DMS114 treated with DMSO at 0.1 percent for 48 hours (cell line): ENCODE data around the gene INAFM2.

Experiments
- DNase-seq: peaks from one replicate; lab custom pipeline; 2025; ENCODE audit not compliant: unreplicated experiment; lab: John Stamatoyannopoulos, UW

Gene INAFM2

GRCh38 chr15:40305281-40305680 lies 18.2 kb upstream of the INAFM2 start:
- no peak for DNase-seq

DNA sequence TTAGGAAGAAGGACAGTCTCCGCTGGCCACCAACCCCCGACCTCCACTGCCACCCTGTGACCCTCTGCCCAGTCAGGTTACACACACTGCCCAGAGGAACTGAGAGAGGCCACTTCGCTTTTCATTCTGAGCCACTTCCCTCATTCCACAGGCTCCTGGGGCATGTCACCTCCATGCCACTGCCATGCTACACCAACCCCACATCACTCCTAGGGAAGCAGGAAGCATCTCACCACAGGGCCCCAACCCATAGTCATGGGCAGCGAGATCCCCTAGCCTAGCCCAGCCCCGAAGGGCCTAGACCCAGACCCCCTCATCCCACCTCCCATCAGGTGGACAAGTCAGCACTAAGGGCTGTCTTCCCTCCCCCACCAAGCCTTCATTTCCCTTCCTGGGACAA lies 17.1 kb upstream of the INAFM2 start:
- DNase-seq: no peak

GRCh38 chr15:40306908-40307307 lies 16.6 kb upstream of the INAFM2 start:
- DNase-seq: no peak

DNA sequence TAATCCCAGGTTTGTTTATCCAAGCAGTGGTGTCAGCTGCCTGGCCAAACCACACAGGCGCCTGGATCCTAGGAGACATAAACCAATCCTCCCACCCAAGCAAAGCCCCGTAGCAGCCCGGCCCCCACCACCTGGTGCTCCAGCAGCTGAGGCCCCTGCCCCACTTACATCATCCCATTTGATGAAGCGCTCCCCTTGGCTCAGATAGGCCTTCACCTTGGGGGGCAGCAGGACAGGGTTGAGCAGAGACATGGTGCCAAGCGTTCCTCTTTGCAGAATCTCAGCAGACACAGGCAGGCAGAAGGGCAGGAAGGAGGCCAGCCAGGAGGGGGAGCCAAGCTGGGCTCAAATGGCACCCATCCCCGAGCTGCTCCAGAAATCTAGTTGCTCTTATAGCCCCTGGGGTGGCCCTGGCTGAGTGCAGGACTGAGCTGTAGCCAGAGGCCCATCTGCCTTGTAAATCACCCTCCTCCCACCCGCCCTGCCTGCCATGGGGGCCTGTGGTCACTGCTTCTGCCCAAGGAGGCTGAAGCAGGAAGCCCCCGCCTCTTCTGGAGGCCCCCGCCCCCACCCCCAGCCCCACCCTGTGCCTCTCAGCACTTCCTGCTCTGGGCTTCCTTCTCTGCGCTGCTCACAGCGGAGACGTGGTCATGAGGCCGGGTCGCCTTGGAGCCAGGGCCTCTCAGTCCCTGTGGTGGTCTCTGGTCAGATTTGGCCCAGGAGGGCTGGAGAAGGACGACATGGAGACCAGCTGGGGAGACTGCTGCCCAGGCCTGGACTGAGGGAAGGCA lies 15.9 kb upstream of the INAFM2 start, which contains the start of gene PLCB2:
TSS of gene PLCB2 (minus strand) at position 515 of the 791 bp plus-strand sequence. CDS start at position 252, 263 bp downstream.
- DNase-seq: no peak

DNA sequence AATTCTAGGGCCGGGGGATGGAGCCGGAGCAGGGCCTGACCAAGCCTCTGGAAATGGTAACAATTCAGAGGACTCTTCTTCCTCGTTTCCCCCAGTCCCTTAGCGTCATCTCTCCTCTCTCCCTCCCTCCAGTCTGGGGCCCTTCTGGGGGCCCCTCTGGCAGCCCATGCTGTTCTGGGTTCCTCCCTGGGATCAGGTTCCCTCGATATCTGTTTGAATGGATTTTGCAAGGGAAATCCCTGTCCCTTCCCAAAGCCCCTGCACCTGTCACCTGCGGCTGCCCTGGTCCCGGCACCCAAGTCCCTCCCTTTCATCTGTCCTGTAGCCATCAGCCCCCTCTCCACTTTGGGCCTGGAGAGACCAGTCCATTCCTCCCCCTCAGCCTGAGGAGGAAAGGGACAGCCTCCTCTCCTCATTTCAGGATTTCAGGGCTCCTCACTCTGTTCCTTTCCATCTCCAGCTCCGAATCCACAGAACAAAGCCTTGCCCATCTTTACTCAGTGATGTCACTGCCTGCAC lies 14.1 kb upstream of the INAFM2 start:
- no peak for DNase-seq

- no peak for DNase-seq
These were observed 13.2 kb upstream of the INAFM2 start for GRCh38 chr15:40310001-40310959.

GRCh38 chr15:40310993-40311392 lies 12.5 kb upstream of the INAFM2 start:
- no peak for DNase-seq

- DNase-seq: no peak
These were observed 10.9 kb upstream of the INAFM2 start for GRCh38 chr15:40312370-40313158.

- no peak for DNase-seq
These were observed 9.7 kb upstream of the INAFM2 start for GRCh38 chr15:40313531-40314398.

GRCh38 chr15:40314723-40315276 lies 8.7 kb upstream of the INAFM2 start:
- DNase-seq: no peak

GRCh38 chr15:40316931-40317330 lies 6.6 kb upstream of the INAFM2 start:
- DNase-seq: no peak

DNA sequence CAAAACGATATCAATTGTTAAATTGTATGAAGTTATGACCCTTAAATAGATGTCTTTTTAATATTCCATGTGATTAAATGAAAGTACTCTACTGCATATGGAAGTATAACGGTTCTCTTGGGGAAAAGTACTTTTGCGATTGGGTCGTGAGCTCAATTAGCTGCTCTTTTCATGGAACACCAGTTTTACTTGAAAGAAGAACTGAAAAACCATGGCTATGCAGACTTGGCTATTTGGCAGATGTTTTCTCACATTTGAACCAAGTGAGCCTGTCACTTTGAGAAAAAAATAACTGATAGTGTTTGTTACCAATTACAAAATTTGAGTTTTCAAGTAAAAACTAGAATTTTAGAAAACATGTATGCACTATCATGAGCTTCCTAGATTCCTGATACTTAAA lies 5.9 kb upstream of the INAFM2 start:
- DNase-seq: no peak

DNA sequence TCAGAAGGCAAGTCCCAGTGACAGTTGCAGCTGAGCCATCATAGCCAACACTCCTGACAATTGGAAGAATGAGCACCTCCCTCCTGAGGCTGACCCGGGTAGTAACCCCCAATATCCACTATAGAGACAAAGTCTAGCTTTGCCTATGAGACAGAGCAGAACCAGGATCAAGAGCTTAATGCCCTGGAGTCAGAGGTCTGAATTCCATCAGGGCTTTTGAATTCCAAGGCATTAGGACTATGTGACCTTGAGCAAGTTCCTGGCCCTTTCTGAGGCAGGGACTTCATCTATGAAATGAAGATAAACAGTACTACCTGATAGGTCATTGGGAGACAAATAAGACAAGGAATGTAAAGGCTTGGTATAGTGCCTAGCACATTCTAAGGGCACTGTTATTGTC lies 3.1 kb upstream of the INAFM2 start:
- no peak for DNase-seq

GRCh38 chr15:40320931-40321371 lies 2.5 kb upstream of the INAFM2 start:
- peak; percentile 74 for DNase-seq

DNA sequence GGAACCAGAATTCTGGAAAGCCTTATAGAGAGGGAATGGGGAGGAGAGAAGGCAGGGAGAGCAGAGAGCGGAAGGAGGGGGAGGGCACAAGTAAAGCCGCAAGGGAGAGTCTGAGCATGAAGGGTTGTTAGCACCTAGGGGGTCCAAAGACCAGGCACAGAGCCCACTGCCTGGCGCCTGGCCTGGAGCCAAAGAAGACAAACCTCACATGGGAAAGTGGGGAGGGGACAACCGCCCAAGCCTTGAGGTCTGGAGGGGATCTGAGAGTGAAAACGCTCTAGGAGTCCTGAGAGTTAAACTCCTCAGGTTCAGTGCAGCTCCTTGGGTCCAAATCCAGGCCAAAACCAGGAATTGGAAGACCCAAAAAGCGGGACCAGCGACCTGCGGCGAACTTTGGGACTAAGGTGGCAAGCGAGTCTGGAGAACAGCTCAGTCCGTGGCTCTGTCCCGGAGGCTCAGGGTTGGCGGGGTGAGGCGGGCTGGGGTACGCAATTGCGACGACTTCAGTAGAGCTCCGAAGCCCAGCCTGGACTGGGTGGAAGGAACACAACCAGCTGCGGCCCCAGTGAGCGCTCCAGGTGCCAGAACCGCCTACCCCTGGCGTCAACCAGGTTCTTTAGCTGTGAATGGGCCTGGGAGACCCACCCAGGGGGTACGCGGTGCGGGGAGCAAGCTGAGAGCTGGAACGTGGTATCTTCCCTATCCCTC lies 807 bp upstream of the INAFM2 start:
- DNase-seq: no peak

DNA sequence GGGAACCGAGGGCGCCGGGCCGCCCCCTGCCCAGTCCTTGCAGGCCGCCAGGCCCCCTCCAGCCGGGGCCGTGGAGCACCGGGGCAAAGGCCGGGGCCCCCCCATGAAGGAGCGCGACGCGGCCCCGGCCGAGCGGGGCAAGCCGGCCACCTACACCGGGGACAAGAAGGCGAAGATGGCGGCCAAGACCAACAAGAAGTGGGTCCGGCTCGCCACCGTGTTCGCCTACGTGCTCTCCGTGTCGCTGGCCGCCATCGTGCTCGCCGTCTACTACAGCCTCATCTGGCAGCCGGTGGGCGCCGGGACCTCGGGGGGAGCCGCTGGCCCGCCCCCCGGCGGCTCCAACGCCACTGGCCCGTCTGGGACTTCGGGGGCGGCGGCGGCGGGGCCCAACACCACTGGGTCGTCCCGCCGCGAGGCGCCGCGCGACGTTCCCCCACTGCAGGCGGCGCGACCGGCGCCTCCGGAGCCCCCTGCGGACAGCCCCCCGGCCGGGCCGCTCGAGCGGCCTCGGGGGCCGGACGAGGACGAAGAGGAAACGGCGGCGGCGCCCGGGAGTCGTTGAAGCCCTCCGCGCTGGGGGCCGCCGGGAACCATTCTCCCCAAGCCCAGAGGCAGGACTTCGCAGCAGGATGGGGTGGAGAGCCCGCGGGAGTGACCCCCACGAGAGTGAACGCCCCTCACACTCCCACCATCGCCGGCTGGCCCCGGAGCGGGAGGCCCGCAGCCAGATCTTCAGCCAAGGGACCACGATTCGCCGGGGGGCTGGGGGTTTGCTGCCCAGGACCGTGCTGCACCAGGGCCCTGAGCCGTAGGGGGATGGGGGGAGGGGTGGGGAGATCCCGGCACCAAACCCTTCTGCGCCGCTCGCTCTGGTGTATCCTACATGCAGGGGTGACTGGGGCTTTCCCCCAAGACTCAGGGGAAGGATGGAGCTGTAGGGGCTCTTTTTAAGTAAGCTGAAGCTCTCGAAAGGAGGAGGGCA lies 753 bp downstream of the INAFM2 start:
- DNase-seq: no peak

DNA sequence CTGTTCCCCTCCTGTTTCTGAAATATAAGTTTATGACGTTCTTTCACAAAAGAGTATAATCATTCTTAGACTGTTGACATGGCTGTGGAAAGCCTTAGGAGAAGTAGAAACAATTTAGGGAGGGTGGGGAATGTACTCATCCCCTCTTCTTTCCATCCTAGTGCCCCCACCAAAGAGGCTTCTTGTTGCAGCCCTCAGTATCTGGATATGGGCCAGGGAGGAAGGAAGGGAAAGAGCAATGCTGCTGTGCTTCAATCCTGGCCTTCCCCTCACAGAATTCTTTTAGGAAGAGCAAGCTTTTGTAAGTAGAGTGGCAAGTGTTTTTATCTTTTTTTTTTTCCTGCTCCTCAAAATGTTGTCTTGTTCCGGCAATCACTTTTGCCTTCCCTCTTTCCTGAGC lies 1.7 kb downstream of the INAFM2 start:
- DNase-seq: no peak

- DNase-seq: no peak
These were observed 2.2 kb downstream of the INAFM2 start for GRCh38 chr15:40325700-40326099.
